ENCODE measurements around the gene OSM.

Gene OSM

GRCh38 chr22:30263883-30264282, 2.8 kb downstream of the OSM start:
- DNase-seq (ENCODE audit: low read depth in 2 of 2): no peak

- no peak for DNase-seq (ENCODE audit: low read depth in 2 of 2)
These were observed 3.5 kb downstream of the OSM start for GRCh38 chr22:30262917-30263741.

GRCh38 chr22:30262112-30262511, 4.5 kb downstream of the OSM start:
- DNase-seq (ENCODE audit: low read depth in 2 of 2): no peak

GRCh38 chr22:30261134-30261533, 5.5 kb downstream of the OSM start:
- DNase-seq (ENCODE audit: low read depth in 2 of 2): no peak

DNA sequence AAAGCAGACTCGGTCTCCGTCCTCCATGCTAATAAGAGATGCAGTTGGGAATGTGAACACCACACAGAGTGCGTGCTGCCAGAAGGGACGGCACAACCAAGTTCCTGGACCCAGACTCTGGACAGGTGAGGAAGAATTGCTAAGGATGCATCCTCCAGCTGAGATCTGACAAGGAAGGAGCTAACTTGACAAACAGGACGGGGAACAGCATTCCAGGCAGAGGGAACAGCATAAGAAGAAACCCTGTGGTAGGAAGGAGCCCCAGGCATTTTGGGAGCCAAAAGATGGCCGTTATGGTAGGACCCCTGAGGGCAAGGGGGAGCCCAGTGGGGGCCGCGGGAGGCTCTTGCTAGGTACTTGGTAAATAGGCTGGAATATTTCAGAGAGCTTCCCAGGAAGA, 6.0 kb downstream of the OSM start:
- no peak for DNase-seq (ENCODE audit: low read depth in 2 of 2)

DNA sequence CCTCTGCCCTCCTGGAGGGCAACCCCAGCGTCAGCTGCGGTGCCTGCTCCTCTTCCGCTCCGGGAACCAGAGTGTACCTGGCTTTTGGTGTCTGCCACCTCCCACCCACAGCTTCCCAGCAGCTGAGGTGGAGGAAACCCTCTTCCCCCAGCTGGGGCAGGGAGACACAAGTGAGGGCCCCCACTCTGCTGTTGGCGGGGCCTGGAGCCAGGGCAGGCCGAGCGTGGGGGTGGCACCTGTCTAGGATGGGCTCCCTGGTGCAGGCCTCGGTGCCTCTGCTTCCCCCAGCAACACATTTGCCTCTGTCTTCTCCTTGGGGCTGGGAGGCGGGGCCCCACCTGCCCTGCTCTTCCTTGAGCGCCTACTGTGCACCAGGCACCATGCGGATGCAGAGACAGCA, 6.4 kb downstream of the OSM start:
- DNase-seq (ENCODE audit: low read depth in 2 of 2): no peak

DNA sequence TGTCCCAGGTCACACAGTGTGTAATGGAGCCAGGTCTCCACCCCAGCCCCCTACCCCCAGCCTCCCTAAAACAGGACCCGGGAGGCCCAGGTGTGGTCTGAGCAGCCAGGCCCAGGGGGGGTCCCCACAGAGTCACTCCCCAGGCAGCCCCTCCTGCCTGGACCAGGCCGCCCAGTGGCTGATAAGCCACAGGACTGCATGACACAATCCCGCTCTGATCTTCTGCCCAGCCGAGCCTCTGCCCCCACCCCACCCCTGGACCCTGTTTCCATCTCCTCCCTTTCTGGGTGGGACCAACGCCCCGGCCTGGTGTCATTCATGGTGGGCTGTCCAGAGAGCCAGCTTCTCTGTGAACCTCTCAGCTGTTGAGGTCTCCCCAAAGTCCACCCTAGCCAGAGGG, 12.3 kb downstream of the OSM start:
- DNase-seq (ENCODE audit: low read depth in 2 of 2): no peak

GRCh38 chr22:30253205-30253852, 13.3 kb downstream of the OSM start:
- no peak for DNase-seq (ENCODE audit: low read depth in 2 of 2)

DNA sequence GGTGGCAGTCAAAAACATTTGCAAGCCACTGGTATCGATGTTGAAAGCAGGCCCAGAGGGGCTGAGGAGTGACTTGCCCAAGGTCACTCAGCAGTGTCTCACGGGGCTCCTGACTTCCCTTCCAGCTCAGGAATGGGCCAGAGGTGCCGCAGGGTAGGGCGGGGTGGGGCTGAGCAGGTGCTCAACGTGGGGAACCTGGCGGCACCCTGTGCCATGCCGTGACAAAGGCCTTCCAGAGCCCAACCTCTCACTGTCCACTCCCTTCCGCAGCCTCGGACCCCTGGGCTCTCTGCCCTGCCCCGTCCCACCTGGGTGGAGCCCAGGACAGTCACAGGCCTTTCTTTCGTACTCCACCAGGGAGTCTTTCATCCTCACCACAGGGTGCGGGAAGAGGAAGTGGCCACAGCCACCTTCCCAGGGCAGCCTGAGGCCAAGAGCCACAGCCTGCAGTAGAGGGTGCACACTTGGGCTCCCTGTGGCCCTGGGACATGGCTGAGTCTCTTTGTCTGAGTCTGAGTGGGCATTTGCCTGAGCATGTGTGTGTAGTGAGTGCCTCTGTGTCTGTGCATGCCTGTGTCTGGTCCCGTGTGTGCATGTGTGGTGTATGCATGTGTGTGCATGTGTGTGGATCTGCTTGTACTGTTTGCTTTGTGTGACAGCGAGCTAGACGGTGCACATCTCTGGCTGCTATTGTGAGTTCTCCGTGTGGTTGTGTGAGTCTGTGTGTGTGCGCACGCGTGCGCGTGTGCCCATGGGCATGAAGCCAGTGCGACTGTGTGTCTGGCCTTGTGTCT, 14.0 kb downstream of the OSM start:
- DNase-seq (ENCODE audit: low read depth in 2 of 2): no peak

- no peak for DNase-seq (ENCODE audit: low read depth in 2 of 2)
These were observed 14.9 kb downstream of the OSM start for GRCh38 chr22:30251711-30252110.

DNA sequence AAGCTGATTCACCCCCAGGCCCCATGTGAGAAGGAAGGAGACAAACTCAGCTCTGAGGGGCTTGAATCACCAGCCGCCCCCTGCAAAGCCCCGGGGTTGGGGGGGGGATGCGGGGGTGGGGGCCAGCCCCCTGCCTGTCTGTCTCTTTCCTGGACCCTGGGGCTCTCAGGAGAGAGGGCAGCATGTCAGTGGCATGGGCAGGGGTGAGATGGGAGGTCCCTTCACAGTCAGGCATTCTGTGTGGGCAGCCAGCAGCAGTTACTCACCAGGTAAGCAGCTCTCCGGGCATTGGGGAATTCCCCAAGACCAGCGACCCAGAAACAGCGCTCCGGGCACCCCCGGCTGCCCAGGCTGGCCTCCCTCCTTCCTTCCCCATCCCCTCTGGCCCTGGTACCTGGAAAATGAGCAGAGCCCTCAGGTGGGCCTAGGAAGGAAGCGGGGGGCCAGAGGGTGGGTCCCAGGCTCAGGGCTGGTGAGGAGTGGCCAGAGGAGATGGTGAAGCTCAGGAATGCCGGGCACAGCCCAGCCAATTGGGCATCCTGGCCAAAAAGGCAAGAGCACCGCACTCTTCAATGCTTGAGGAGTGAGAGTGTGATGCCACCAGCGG, 15.9 kb downstream of the OSM start:
- no peak for DNase-seq (ENCODE audit: low read depth in 2 of 2)

DNA sequence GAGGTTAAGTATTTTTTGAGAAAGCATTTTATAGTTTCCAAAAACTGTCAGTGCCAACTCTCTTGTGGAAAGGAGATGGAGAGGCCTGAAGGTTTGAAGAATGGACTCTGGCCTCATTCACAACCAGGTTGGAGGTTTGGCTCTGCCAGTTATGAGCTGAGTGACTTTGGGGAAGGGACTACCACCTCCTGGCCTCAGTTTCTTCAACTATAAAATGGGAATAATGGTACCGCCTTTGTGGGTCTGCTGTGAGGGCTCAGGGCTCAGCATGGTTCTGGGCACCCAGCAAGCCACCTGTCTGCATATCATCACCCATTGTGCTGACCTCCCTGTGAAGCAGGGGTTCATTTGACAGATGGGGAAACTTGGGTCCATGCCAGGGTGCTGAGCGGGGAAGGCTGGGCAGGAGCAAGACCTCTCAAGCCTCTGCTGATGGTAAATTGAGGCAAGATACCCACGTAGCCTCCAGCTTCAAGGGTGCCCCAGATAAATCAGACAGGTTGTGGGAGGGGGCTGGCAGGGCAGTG, 16.5 kb downstream of the OSM start:
- DNase-seq (ENCODE audit: low read depth in 2 of 2): no peak

DNA sequence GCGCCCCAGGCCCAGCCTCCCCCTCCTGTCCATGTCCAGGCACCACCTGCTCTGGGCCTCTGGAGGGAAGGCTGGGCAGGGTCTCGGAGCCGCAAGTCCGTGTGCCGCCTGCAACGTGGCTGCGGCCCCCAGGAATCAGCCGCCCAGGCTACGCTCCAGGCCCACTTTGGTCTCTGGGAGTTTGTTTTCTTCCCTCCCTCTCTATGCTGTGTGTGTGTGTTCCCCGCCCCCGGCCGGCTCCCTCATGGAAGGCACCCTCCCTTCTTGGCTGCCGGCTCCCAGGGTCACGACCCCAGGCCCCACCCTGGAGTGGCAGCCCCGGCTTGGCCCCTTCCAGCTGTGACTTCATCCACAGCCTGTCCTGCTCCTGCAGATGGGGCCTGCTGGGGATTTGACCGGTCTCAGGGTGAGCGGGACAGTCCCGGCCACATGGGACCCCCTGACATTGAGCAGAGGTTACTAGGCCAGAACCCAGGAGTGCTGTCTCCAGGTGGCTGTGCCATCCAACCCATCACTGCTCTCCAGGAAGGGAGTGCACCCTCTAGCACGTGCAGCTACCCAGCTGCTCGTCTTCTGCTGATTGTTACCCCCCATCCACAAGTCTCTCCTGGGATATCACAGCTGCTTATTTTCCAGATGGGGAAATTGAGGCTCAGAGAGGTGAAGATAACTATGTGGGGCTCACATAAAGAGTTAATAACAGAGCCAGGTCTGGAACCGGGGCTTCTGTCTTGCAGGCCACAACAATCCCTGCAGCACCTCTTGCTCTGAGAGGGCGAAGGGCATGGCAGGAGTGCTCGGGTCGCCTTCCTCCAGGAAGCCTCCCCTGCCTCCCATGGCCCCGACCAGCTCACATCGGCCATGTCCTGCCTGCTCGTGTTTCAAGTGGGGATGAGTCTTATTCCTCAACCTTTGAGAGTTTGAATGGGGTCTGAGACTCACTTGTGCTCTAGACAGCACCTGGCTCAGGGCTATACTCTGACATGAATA, 17.3 kb downstream of the OSM start:
- no peak for DNase-seq (ENCODE audit: low read depth in 2 of 2)

DNA sequence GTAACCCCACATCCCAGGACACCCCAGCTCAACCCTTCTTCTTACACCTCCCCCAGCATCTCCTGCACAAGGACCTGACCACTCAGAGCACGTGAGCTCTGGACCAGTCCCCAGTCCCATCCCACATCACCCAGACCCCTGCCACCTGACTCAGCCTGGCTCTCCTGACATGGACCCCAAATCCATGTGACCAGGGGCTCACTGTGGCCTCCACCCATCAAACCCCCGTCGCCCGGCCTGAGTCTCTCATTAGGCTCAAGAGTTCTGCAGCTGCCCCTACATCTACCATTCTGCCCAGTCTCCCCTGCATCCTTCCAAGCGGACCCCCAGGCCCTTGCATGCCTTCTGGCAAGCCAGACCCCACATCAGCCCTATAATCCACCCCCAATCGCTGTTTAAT, 18.2 kb downstream of the OSM start:
- DNase-seq (ENCODE audit: low read depth in 2 of 2): no peak

- DNase-seq (ENCODE audit: low read depth in 2 of 2): no peak
These were observed 18.7 kb downstream of the OSM start for GRCh38 chr22:30247974-30248373.

DNA sequence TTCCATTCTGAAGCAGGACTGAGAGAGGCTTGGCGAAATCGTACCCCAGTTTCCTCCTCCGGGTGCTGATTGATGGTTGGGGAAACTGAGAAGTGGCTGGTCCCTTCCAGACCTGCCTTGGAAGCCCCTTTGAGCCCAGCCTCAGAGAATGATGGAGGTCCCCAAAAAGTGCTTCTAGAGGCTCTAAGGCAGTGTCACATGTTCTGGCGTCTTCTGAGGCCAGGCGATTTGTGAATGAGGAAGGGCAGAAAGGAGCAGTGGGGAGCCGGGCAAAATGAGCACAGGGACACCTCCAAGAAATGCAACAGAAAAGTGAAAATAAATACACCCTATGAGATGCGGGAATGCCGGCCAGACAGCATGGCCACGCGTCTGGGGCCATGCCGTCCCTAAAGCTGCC, 19.1 kb downstream of the OSM start:
- no peak for DNase-seq (ENCODE audit: low read depth in 2 of 2)

DNA sequence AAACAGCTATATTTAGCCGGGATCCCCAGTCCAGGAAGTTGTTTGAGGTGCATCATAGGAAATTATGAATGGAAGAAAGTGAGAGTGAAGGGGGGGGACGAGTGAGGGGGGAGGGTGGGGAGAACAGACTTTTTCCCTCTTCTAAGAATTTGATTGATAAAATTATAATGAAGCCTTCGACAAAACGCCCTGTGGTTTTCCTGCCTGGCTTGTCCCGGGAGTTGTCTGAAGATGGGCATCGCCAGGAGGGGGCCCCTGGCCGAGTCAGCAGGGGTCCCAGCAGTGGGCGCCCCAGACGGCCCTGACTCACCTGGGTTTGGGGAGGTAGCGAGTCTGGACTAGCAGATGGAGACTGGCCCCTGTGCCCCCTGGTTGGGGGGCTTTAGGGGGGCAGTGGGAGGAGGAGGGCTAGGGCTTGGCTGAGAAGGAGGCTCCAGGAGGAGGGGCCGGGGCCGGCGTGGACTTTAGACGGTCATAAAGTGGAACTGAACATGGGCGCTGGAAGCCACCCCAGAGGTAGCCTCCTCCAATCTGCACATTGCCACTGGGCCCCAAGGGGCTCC, 19.8 kb downstream of the OSM start:
- DNase-seq (ENCODE audit: low read depth in 2 of 2): no peak

DNA sequence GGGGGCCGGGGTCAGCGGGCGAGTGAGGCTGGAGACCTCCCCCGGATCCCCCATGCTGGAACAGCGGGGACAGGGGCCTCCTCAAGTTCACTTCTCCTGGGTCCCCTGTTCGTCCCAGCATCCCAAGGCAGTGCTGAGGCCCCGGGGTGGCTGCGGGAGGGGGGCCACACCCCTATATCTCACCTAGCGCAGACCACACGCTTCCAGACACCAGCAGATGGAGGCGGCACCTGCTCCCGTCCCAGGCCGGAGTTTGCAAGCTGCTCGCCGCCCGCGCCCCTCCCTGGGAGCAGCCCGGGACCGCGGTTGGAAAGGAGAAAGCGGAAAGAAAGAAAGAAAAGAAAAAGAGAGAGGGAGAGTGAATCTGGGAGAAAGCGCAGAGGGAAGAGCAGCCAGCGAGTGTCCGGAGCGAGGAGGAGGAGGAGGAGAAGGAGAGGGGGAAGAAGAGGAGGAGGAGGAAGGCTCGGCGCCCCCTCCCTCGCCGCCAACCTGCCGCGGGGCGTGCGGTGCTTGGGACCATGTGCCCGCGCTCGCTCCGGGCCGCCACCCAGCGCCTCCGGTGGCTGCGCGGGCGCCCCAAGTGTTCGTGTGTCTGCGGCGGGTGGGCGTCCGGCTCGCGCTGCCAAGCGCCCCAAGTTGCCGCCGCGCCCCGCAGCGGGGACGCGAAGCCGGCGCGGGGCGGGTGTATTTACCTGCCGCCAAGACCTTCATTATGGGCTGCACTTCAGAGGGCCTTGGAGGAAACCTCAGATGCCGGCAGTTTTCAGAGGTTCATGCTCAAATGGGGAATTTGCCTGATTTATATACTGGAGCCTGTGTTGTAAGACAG, 20.5 kb downstream of the OSM start, which contains the start of gene LIF:
LIF (minus strand) TSS at position 775 of the 829 bp plus-strand sequence; CDS start at position 711, 64 bp downstream.
- DNase-seq (ENCODE audit: low read depth in 2 of 2): no peak
